ENCODE data around the gene OLFML2B. TPM values are rescaled to one million over a fixed set of nuclear protein-coding genes. Genes with fewer than 3 reads are reported as not detected.

The OLFML2B gene
- total RNA-seq, 2 experiments from 2014 or later = not detected

- TF ChIP-seq, protein P1, sequence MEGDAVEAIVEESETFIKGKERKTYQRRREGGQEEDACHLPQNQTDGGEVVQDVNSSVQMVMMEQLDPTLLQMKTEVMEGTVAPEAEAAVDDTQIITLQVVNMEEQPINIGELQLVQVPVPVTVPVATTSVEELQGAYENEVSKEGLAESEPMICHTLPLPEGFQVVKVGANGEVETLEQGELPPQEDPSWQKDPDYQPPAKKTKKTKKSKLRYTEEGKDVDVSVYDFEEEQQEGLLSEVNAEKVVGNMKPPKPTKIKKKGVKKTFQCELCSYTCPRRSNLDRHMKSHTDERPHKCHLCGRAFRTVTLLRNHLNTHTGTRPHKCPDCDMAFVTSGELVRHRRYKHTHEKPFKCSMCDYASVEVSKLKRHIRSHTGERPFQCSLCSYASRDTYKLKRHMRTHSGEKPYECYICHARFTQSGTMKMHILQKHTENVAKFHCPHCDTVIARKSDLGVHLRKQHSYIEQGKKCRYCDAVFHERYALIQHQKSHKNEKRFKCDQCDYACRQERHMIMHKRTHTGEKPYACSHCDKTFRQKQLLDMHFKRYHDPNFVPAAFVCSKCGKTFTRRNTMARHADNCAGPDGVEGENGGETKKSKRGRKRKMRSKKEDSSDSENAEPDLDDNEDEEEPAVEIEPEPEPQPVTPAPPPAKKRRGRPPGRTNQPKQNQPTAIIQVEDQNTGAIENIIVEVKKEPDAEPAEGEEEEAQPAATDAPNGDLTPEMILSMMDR (IDR thresholded peaks at IDR 0.05) = no peak
- Mint-ChIP-seq H3K9me3 (no peaks in the 10 kb centered on the region), H3K4me1 (ENCODE audit: low read depth) (no peaks in the 10 kb centered on the region), H3K4me3 (no peak overlapping the region), H3K27ac (no peak overlapping the region), H3K27me3 (no peaks in the 10 kb centered on the region), H3K36me3 (ENCODE audit: low read depth) (peaks cover 36% of the 10 kb centered on the region)
- intact Hi-C loops (cut with micrococcal nuclease) = no loop called here
- POLR2A ChIA-PET = no interaction called here
- CTCF ChIA-PET = interaction anchor here (0.9 to 1.1 kb wide), 2 partner anchors 17 to 19 kb away, joined by 3 read pairs; no protein-coding TSS in a partner anchor
- no peak for ATAC-seq
- DNase-seq = no peak
These were observed 79.3 kb downstream of the OLFML2B start for GRCh38 chr1:161944381-161944780.

GRCh38 chr1:161943737-161944136 is 79.9 kb downstream of the OLFML2B start:
- intact Hi-C loops (cut with micrococcal nuclease) = no loop called here
- Mint-ChIP-seq H3K4me3 (no peak overlapping the region), H3K4me1 (ENCODE audit: low read depth) (no peaks in the 10 kb centered on the region), H3K36me3 (ENCODE audit: low read depth) (peaks cover 34% of the 10 kb centered on the region), H3K27ac (no peak overlapping the region), H3K9me3 (no peaks in the 10 kb centered on the region), H3K27me3 (no peaks in the 10 kb centered on the region)
- TF ChIP-seq, protein P1 (IDR thresholded peaks at IDR 0.05) = no peak
- ChIA-PET CTCF (no interaction called here), POLR2A (no interaction called here)
- DNase-seq (no peak), ATAC-seq (no peak)

GRCh38 chr1:161941726-161942436 is 81.8 kb downstream of the OLFML2B start:
- Mint-ChIP-seq H3K4me1 (ENCODE audit: low read depth) (peaks cover under 1% of the 10 kb centered on the region), H3K4me3 (no peak overlapping the region), H3K27me3 (no peaks in the 10 kb centered on the region), H3K9me3 (no peaks in the 10 kb centered on the region), H3K36me3 (ENCODE audit: low read depth) (peaks cover 31% of the 10 kb centered on the region), H3K27ac (no peak overlapping the region)
- ATAC-seq = no peak
- no peak for DNase-seq
- intact Hi-C loops (cut with micrococcal nuclease) = no loop called here
- POLR2A ChIA-PET = no interaction called here
- TF ChIP-seq, protein P1 (IDR thresholded peaks at IDR 0.05) = no peak
- CTCF ChIA-PET = no interaction called here

DNA sequence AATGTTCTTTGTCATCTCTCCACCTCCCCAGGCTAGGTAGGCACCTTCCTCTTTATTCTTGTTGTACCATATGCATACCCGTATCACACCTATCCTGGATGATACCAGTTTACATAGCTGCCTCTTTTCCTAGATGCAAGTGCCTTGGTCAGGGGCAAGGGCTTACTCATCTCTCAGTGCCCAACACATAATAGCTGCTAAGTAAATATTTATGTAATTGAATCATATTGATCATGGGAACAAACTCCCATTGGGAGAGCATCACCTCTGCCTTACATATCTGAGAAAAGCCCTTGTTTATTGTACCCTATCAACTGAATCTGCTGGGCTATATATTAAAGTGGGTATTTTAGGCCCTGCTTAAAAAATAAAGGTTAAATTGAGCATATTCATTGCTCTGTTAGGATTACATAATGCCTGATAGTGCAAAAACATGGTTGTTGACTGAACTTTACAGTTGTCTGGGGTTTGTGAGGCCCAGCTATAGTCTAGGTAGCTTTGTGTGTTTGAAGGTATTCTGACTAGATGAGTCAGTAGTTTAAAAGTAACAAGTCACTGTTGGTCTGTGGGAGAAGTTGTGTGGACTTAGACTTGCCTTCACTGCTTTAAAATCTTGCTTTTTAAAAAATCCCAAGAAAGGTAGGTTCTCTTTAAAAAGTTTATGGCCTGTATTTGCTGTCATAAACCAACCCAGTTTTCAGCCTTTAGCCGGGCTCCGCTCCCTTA is 82.6 kb downstream of the OLFML2B start:
- peaks cover 32% of the 10 kb centered on the region for H3K36me3 Mint-ChIP-seq (ENCODE audit: low read depth)
- CTCF ChIA-PET = no interaction called here
- intact Hi-C loops (cut with micrococcal nuclease) = no loop called here

More for the DNA sequence above, 82.6 kb downstream of the OLFML2B start:
- no peak for DNase-seq
- Mint-ChIP-seq H3K27ac (no peak overlapping the region), H3K9me3 (no peaks in the 10 kb centered on the region), H3K27me3 (no peaks in the 10 kb centered on the region), H3K4me1 (ENCODE audit: low read depth) (peaks cover 4% of the 10 kb centered on the region), H3K4me3 (no peak overlapping the region)
- ATAC-seq = no peak
- POLR2A ChIA-PET = no interaction called here
- TF ChIP-seq, protein P1 (IDR thresholded peaks at IDR 0.05) = no peak

All from activated CD8-positive, alpha-beta T cell treated with anti-CD3 and anti-CD28 coated beads for 36 hours (primary cell).